ENCODE data around the gene METAP2. TPM values are rescaled to one million over a fixed set of nuclear protein-coding genes. Genes with fewer than 3 reads are reported as not detected.
"Not testable (repeated sequence)": the region's sequence is repeated elsewhere in the genome, so short reads cannot be mapped to it uniquely, and the experiment has no call there.

METAP2 gene
- polyA plus RNA-seq, 1 donor (not counting 4 experiments of a cell fraction or from before 2014, with no cell fraction given): 103 TPM

GRCh38 chr12:95454780-95455215 is 19.2 kb upstream of the METAP2 start:
- H3K9ac ChIP-seq (ENCODE audit: control insufficient read depth, extremely low read depth, insufficient read depth, low read length); DNase-seq (ENCODE audit: low read depth, low spot score); H3K36me3 ChIP-seq (ENCODE audit: control insufficient read depth in 2 of 2, extremely low read depth in 1 of 2, insufficient read depth in 2 of 2, low read length in 2 of 2); H3K4me2 ChIP-seq (ENCODE audit: control insufficient read depth, extremely low read depth, insufficient read depth, low read depth, low read length); H3K4me1 ChIP-seq (ENCODE audit: control insufficient read depth, extremely low read depth, insufficient read depth, low read length); H3K9me3 ChIP-seq (ENCODE audit: control insufficient read depth, low read depth, low read length); H3K27me3 ChIP-seq (ENCODE audit: control insufficient read depth, extremely low read depth, insufficient read depth, low read length); H3K27ac ChIP-seq (ENCODE audit: control insufficient read depth, insufficient read depth, low read length); H2AFZ ChIP-seq (ENCODE audit: control insufficient read depth, low read length); H3K4me3 ChIP-seq (ENCODE audit: control insufficient read depth in 2 of 3, extremely low read depth in 1 of 3, insufficient read depth in 2 of 3, low read depth in 1 of 3, low read length in 3 of 3); H3K9me1 ChIP-seq (ENCODE audit: control insufficient read depth, extremely low read depth, insufficient read depth, low read length); FAIRE-seq; H3K79me2 ChIP-seq (ENCODE audit: control insufficient read depth, insufficient read depth, low read length); H4K20me1 ChIP-seq (ENCODE audit: control insufficient read depth, extremely low read depth, insufficient read depth, low read length); dilution Hi-C loops (cut with MboI; ENCODE audit: extremely low pct_ligation_motif_present, low sequenced_read_pairs): not testable (repeated sequence)

- H4K20me1 ChIP-seq (ENCODE audit: control insufficient read depth, extremely low read depth, insufficient read depth, low read length); H3K4me2 ChIP-seq (ENCODE audit: control insufficient read depth, extremely low read depth, insufficient read depth, low read depth, low read length); H3K4me3 ChIP-seq (ENCODE audit: control insufficient read depth in 2 of 3, extremely low read depth in 1 of 3, insufficient read depth in 2 of 3, low read depth in 1 of 3, low read length in 3 of 3); H3K9ac ChIP-seq (ENCODE audit: control insufficient read depth, extremely low read depth, insufficient read depth, low read length); H3K36me3 ChIP-seq (ENCODE audit: control insufficient read depth in 2 of 2, extremely low read depth in 1 of 2, insufficient read depth in 2 of 2, low read length in 2 of 2); FAIRE-seq; H3K27ac ChIP-seq (ENCODE audit: control insufficient read depth, insufficient read depth, low read length); DNase-seq (ENCODE audit: low read depth, low spot score); H2AFZ ChIP-seq (ENCODE audit: control insufficient read depth, low read length); H3K9me1 ChIP-seq (ENCODE audit: control insufficient read depth, extremely low read depth, insufficient read depth, low read length); H3K27me3 ChIP-seq (ENCODE audit: control insufficient read depth, extremely low read depth, insufficient read depth, low read length); H3K9me3 ChIP-seq (ENCODE audit: control insufficient read depth, low read depth, low read length); H3K4me1 ChIP-seq (ENCODE audit: control insufficient read depth, extremely low read depth, insufficient read depth, low read length); dilution Hi-C loops (cut with MboI; ENCODE audit: extremely low pct_ligation_motif_present, low sequenced_read_pairs); H3K79me2 ChIP-seq (ENCODE audit: control insufficient read depth, insufficient read depth, low read length): not testable (repeated sequence)
Observed at GRCh38 chr12:95457605-95458004, 16.3 kb upstream of the METAP2 start.

- Histone ChIP-seq H3K27me3 (ENCODE audit: control insufficient read depth, extremely low read depth, insufficient read depth, low read length) (no peaks in the 10 kb centered on the region), H3K9ac (ENCODE audit: control insufficient read depth, extremely low read depth, insufficient read depth, low read length) (no peak overlapping the region), H3K4me1 (ENCODE audit: control insufficient read depth, extremely low read depth, insufficient read depth, low read length) (no peaks in the 10 kb centered on the region), H3K27ac (ENCODE audit: control insufficient read depth, insufficient read depth, low read length) (no peak overlapping the region), H3K79me2 (ENCODE audit: control insufficient read depth, insufficient read depth, low read length) (no peaks in the 10 kb centered on the region), H3K4me3 (ENCODE audit: control insufficient read depth in 2 of 3, extremely low read depth in 1 of 3, insufficient read depth in 2 of 3, low read depth in 1 of 3, low read length in 3 of 3) (no peak overlapping the region), H2AFZ (ENCODE audit: control insufficient read depth, low read length) (no peak overlapping the region), H3K9me1 (ENCODE audit: control insufficient read depth, extremely low read depth, insufficient read depth, low read length) (no peaks in the 10 kb centered on the region), H4K20me1 (ENCODE audit: control insufficient read depth, extremely low read depth, insufficient read depth, low read length) (no peaks in the 10 kb centered on the region), H3K9me3 (ENCODE audit: control insufficient read depth, low read depth, low read length) (peaks cover 2% of the 10 kb centered on the region), H3K36me3 (ENCODE audit: control insufficient read depth in 2 of 2, extremely low read depth in 1 of 2, insufficient read depth in 2 of 2, low read length in 2 of 2) (no peaks in the 10 kb centered on the region), H3K4me2 (ENCODE audit: control insufficient read depth, extremely low read depth, insufficient read depth, low read depth, low read length) (no peak overlapping the region)
- no peak for FAIRE-seq
- no peak for TF ChIP-seq EZH2 (IDR thresholded peaks at IDR 0.05; ENCODE audit: low read length)
- TF ChIP-seq, protein P1, sequence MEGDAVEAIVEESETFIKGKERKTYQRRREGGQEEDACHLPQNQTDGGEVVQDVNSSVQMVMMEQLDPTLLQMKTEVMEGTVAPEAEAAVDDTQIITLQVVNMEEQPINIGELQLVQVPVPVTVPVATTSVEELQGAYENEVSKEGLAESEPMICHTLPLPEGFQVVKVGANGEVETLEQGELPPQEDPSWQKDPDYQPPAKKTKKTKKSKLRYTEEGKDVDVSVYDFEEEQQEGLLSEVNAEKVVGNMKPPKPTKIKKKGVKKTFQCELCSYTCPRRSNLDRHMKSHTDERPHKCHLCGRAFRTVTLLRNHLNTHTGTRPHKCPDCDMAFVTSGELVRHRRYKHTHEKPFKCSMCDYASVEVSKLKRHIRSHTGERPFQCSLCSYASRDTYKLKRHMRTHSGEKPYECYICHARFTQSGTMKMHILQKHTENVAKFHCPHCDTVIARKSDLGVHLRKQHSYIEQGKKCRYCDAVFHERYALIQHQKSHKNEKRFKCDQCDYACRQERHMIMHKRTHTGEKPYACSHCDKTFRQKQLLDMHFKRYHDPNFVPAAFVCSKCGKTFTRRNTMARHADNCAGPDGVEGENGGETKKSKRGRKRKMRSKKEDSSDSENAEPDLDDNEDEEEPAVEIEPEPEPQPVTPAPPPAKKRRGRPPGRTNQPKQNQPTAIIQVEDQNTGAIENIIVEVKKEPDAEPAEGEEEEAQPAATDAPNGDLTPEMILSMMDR (optimal IDR thresholded peaks at IDR 0.05 in 1 of 3, IDR thresholded peaks at IDR 0.05 in 1 of 3, conservative IDR thresholded peaks at IDR 0.05 in 1 of 3; ENCODE audit: extremely low read depth in 1 of 3, insufficient read depth in 2 of 3, low read length in 3 of 3): no peak
- dilution Hi-C loops (cut with MboI; ENCODE audit: extremely low pct_ligation_motif_present, low sequenced_read_pairs): no loop called here
- DNase-seq (ENCODE audit: low read depth, low spot score): no peak
Observed at GRCh38 chr12:95458761-95459160, 15.2 kb upstream of the METAP2 start.
